GM21825 (cell line): Measurements from ENCODE around the gene EPHB2.

ENCODE experiments used
- ATAC-seq: cut with Tn5 transposase; IDR thresholded peaks from one replicate; pipeline ENCODE4 v1.9.1; 2021; ENCODE audit warnings: mild to moderate bottlenecking, moderate library complexity; ENCODE audit not compliant: unreplicated experiment

The EPHB2 gene

GRCh38 chr1:22796642-22797041, 86.0 kb downstream of the EPHB2 start:
- no peak for ATAC-seq

DNA sequence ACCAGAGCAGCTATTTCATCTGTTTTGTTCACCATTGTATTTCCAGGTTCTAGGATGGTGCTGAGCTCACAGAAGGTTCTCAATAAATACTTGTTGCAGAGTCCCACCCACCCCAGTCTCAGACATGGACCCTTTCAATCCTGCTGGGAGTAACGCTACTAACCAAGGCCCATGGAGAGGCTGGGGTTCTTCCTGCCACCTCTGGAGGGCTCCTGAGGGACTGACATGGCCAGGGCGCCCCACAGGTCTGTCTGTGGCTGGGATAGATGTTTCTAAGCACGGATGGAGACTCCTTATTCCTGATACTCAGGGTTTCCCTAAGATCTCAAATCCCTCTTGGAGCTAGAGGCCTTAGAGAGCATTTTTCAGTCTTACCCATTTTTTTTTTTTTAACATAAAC, 87.4 kb downstream of the EPHB2 start:
- no peak for ATAC-seq

GRCh38 chr1:22799971-22800370, 89.3 kb downstream of the EPHB2 start:
- no peak for ATAC-seq

DNA sequence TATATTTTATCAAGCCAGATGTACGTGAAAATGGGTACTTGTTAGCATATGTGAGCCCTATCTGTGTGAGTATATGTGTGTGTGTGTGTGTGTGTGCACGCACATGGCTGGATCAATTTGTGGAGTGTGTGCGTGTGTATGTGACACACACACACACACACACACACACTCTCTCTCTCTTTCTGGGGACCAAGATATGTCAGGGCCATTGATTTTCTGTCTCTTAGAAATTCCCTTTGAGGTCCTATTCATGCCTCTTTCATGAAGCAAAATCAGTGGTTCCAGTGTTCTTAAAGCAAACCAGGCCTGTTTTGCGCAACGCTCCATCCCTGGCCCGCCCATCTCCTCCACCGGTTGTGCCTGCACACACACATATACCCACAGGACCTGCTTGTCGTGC, 90.0 kb downstream of the EPHB2 start:
- ATAC-seq, result no peak

- no peak for ATAC-seq
Observed at GRCh38 chr1:22801347-22801746, 90.7 kb downstream of the EPHB2 start.

DNA sequence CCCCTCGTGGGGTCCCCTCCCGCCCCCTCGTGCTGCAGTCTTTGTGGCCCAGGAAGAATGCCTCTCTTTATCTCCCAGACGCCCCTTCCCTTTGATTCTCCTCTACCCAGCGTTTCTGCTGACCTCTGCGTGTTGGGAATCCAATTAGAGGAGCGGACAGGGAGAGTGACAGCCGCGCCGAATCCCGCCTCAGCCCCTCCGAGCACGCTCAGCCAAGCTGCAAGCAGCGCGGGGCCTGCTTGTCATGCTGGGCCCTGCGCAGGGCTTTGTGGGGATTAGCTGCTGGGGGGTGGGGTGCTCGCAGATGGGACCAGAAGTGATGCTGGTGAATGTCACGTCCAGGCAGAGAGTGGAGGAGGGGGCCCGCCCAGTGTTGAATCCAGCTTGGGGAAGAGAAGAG, 91.1 kb downstream of the EPHB2 start:
- ATAC-seq, result no peak

DNA sequence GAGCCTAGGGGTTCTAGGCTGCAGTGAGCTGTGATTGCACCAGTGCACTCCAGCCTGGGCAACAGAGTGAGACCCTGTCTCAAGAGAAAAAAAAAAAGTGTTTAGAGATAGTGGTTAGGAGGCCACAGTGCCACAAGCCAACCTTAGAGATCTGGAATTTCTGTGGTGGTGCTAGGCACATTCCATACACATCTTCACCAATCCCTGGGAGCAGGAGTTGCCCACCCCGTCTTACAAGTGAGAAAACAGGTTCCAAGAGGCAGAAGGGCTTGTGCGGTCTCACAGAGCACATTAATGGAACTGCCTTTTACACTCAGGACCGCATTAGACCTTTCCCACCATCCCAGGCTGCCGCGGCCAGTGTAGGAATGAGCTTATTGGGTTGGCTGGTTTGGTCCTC, 93.2 kb downstream of the EPHB2 start:
- no peak for ATAC-seq

DNA sequence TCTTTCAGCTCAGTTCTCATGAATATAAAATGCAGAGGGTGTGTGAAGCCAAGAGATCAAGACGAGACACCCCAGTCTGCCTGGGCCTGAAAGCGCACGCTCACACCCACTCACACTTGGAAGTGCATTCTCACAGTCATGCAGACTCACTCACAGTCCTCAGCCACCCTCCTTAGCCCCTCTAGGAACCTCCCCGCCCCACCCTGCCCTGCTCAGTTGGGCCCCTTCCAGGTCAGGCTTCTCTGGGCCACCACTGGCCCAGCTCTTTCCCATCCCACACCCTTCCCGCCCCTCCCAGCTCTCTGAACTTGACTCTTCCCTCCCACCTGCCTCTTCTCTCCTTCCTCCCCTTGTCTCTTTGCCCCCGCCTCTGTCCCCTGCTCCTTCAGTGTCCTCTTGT, 93.8 kb downstream of the EPHB2 start:
- ATAC-seq, result no peak

DNA sequence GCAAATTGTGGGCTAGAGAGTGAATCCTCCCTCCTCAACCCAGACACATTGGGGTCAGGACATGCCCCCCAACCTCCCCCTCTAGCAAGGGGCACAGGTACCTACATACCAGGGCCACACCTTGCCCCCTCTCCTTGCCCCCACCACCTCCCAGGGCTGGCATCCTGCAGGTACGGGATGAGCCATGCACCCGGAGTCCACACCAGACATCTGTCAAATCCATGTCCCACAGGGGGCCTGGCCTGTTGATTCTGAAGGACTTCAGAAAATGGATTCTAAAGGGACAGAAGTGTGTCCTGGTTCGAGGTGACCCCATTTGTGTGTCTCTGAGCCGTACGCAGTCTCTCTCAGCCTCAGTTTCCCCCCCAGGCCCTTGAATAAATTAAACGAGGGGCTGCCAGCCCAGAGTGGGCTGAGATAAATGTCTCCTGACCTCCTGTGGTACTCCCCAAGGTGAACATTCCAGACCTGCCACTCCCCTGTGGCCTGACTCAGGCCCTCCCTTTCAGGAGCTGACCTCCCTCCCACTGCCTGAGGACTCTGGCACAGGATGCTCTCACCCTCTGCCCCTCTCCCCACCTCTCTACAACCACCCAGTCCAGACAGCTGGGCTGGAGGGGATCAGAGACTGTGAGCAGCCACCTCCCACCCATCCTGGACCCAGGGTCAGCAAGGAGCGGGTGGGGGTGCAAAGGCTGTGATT, 94.5 kb downstream of the EPHB2 start:
- ATAC-seq, result no peak

DNA sequence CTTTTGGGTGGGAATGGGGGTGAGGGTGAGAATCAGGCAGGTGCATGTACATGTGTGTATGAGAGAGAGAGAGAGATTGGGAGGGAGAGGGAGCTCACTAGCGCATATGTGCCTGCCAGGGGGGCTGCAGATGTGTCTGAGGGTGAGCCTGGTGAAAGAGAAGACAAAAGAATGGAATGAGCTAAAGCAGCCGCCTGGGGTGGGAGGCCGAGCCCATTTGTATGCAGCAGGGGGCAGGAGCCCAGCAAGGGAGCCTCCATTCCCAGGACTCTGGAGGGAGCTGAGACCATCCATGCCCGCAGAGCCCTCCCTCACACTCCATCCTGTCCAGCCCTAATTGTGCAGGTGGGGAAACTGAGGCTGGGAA, 95.0 kb downstream of the EPHB2 start:
- no peak for ATAC-seq

- ATAC-seq, result no peak
Observed at GRCh38 chr1:22806584-22806983, 95.9 kb downstream of the EPHB2 start.

- ATAC-seq, result no peak
Observed at GRCh38 chr1:22807340-22807739, 96.7 kb downstream of the EPHB2 start.

DNA sequence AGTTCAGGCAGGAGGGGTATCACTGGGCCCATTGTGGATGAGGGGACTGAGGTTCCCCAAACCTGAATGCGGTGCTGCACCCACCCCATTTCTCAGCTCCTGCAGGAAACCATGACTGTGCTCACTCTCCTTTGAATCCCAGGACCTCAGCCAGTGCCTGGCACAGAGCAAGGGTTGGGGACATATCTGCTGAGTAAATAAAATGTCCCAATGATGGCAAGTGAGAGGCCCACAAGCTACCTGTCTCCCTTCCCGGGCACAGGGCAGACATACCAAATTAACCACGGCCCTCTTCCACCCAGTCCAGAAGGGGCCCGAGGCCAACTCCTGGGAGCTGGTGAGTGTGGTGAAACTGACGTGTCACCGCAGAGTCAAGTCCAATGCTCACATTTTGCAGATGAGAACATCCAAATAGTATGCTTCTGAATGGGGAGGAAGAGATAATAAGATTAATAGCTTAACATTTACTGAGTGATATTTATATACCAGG, 97.6 kb downstream of the EPHB2 start:
- ATAC-seq, result no peak

DNA sequence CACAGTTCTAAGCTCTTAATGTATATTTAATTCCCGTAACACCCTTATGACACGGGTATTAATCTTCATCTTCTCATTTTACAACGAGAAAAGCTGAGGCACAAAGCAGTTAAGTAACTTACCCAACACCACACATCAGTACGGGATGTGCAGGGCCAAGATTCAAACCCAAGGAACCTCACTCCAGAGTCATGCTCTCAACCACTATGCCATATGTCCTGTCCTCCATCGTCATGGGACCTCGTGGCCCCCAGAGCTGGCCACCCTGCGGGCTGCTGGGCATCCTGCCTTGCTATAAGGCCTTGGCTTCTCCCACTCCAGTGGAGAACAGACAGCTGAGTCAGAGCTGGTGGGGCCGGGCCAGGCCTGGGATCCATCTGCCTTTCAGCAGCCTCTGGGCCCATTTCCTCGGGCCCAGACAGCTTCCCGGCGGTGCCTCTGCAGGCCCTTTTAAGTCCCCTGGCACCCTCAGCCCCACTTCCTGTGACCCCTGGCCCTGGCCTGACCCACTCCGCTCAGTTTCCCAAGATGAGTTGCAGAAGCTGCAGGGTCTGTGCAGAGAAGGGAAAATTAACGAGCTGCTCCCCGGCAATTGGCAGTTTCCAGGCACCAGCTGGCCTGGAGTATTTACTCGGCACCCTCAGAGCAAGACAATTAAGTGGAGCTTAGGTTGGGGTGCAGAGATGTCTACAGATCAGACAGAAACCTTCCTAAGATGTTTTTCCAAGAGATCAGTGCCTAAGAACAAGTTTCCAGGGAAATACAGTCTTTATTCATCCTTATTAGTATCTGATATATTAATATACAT, 98.2 kb downstream of the EPHB2 start:
- ATAC-seq, result no peak

DNA sequence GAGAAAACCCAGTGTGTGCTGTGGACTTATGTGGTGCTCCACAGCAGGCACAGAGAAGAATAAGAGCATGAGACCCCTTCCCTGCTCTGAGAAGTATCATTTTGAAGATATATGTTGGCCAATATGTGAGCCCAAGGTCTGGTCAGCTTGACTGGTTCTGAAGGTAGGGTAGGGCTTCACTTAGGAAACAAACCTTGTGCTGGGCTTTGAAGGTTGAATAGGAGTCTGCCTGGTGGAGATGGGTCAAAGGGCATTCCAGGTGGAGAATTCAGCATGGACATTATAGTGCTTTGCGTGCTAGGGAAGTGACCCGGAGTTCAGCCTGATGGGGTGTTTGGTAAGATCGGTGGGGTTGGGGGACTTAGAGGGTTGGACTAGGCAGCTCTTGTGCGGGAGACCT, 99.1 kb downstream of the EPHB2 start:
- no peak for ATAC-seq

GRCh38 chr1:22810378-22810777, 99.7 kb downstream of the EPHB2 start:
- no peak for ATAC-seq

GRCh38 chr1:22812092-22812880, 101.6 kb downstream of the EPHB2 start:
- ATAC-seq, result no peak

- no peak for ATAC-seq
Observed at GRCh38 chr1:22812993-22813790, 102.6 kb downstream of the EPHB2 start.

- no peak for ATAC-seq
Observed at GRCh38 chr1:22814176-22815042, 103.8 kb downstream of the EPHB2 start.

GRCh38 chr1:22815043-22815365, 104.4 kb downstream of the EPHB2 start:
- no peak for ATAC-seq
